KMS-11 (cell line): Measurements from ENCODE around the gene TRAF7.
"Not testable (repeated sequence)": the region's sequence is repeated elsewhere in the genome, so short reads cannot be mapped to it uniquely, and the experiment has no call there.

Experiments
- H2AFZ ChIP-seq: fragments of 200-600 bp; sonication (generic); 2 replicates; pipeline ENCODE4 v1.6.1; 2016; ENCODE audit warnings: antibody characterized with exemption, mixed run types, low read depth
- H3K27ac ChIP-seq: fragments of 200-600 bp; sonication (generic); 2 replicates; pipeline ENCODE4 v1.6.1; 2016; ENCODE audit warnings: mild to moderate bottlenecking, mixed run types
- H3K27me3 ChIP-seq: fragments of 200-600 bp; sonication (generic); 2 replicates; pipeline ENCODE4 v1.6.1; 2017; ENCODE audit warnings: mild to moderate bottlenecking, low read depth, mixed run types, moderate library complexity; ENCODE audit not compliant: insufficient read depth
- H3K36me3 ChIP-seq: fragments of 200-600 bp; sonication (generic); 2 replicates; pipeline ENCODE4 v1.6.1; 2017; ENCODE audit warnings: mild to moderate bottlenecking, mixed run types; ENCODE audit not compliant: insufficient read depth
- H3K4me1 ChIP-seq: fragments of 200-600 bp; sonication (generic); 2 replicates; pipeline ENCODE4 v1.6.1; 2016; ENCODE audit warnings: mild to moderate bottlenecking, low read depth, mixed run types; ENCODE audit not compliant: poor library complexity, severe bottlenecking
- H3K4me2 ChIP-seq: fragments of 200-600 bp; sonication (generic); 2 replicates; pipeline ENCODE4 v1.7.0; 2016; ENCODE audit warnings: mild to moderate bottlenecking, mixed run types
- H3K4me3 ChIP-seq: fragments of 200-600 bp; sonication (generic); IDR thresholded peaks from 2 replicates; pipeline ENCODE4 v1.6.1; 2017; ENCODE audit warnings: low read depth, low read length, mixed read lengths; ENCODE audit not compliant: insufficient read depth
- H3K79me2 ChIP-seq: fragments of 200-600 bp; sonication (generic); 2 replicates; pipeline ENCODE4 v1.6.1; 2016; ENCODE audit warnings: low read depth, mixed run types; ENCODE audit not compliant: insufficient read depth
- H3K9ac ChIP-seq: fragments of 200-600 bp; sonication (generic); 2 replicates; pipeline ENCODE4 v1.6.1; 2016; ENCODE audit warnings: mild to moderate bottlenecking, mixed run types
- H4K20me1 ChIP-seq: fragments of 200-600 bp; sonication (generic); 2 replicates; pipeline ENCODE4 v1.6.1; 2016; ENCODE audit warnings: mild to moderate bottlenecking, mixed run types; ENCODE audit not compliant: insufficient read depth
- CTCF ChIP-seq: fragments of 200-600 bp; sonication (generic); conservative IDR thresholded peaks from 2 replicates; pipeline ENCODE4 v1.6.1; 2017; ENCODE audit warnings: low read depth, mild to moderate bottlenecking, antibody characterized with exemption, low read length, moderate library complexity, mixed read lengths

The TRAF7 gene

GRCh38 chr16:2155091-2155950 is at the start of gene TRAF7:
Gene TRAF7 (plus strand): TSS chr16:2155782. CDS start chr16:2163921, 8,139 bp downstream.
- H3K9ac ChIP-seq, result peak within 1 kb of the TSS; percentile 96
- H4K20me1 ChIP-seq, result peaks cover 33% of the 10 kb centered on the region
- H3K4me2 ChIP-seq, result peak within 1 kb of the TSS; percentile 100
- peak within 1 kb of the TSS; percentile 56 for H3K4me3 ChIP-seq
- peaks cover 7% of the 10 kb centered on the region; the same call in 1 of the 2 replicates for H3K36me3 ChIP-seq
- peak within 1 kb of the TSS; percentile 78 for H3K27ac ChIP-seq
- peaks cover 47% of the 10 kb centered on the region for H3K4me1 ChIP-seq
- no peak for TF ChIP-seq CTCF
- no peaks in the 10 kb centered on the region for H3K27me3 ChIP-seq
- H3K79me2 ChIP-seq, result peaks cover 68% of the 10 kb centered on the region
- no peak within 1 kb of the TSS for H2AFZ ChIP-seq

GRCh38 chr16:2106211-2106610 is 49.4 kb upstream of the TRAF7 start:
- H3K4me2 ChIP-seq, H3K4me1 ChIP-seq, H3K79me2 ChIP-seq, H3K36me3 ChIP-seq, H3K9ac ChIP-seq, H3K27me3 ChIP-seq, H3K4me3 ChIP-seq, H4K20me1 ChIP-seq, H3K27ac ChIP-seq, H2AFZ ChIP-seq: not testable (repeated sequence)

- H3K79me2 ChIP-seq, H3K4me1 ChIP-seq, H3K36me3 ChIP-seq, H2AFZ ChIP-seq, H3K27ac ChIP-seq, H3K4me2 ChIP-seq, H3K27me3 ChIP-seq, H3K9ac ChIP-seq, H4K20me1 ChIP-seq, H3K4me3 ChIP-seq: not testable (repeated sequence)
Measured at GRCh38 chr16:2107121-2107790, 48.3 kb upstream of the TRAF7 start.

GRCh38 chr16:2107791-2108125 is 47.8 kb upstream of the TRAF7 start:
- H3K4me1 ChIP-seq, H2AFZ ChIP-seq, H3K36me3 ChIP-seq, H3K4me3 ChIP-seq, H3K4me2 ChIP-seq, H3K9ac ChIP-seq, H4K20me1 ChIP-seq, H3K79me2 ChIP-seq, H3K27ac ChIP-seq, H3K27me3 ChIP-seq: not testable (repeated sequence)

GRCh38 chr16:2108446-2109270 is 46.9 kb upstream of the TRAF7 start:
- H3K4me2 ChIP-seq, H3K36me3 ChIP-seq, H2AFZ ChIP-seq, H3K9ac ChIP-seq, H3K4me3 ChIP-seq, H3K4me1 ChIP-seq, H3K27me3 ChIP-seq, H3K79me2 ChIP-seq, H3K27ac ChIP-seq, H4K20me1 ChIP-seq: not testable (repeated sequence)

- H3K27ac ChIP-seq, H3K27me3 ChIP-seq, H3K4me1 ChIP-seq, H2AFZ ChIP-seq, H3K4me3 ChIP-seq, H4K20me1 ChIP-seq, H3K36me3 ChIP-seq, H3K9ac ChIP-seq, H3K4me2 ChIP-seq, H3K79me2 ChIP-seq: not testable (repeated sequence)
Measured at GRCh38 chr16:2109271-2109580, 46.4 kb upstream of the TRAF7 start.

- H2AFZ ChIP-seq, H3K27ac ChIP-seq, H3K79me2 ChIP-seq, H3K4me3 ChIP-seq, H3K4me2 ChIP-seq, H3K9ac ChIP-seq, H3K27me3 ChIP-seq, H4K20me1 ChIP-seq, H3K4me1 ChIP-seq, H3K36me3 ChIP-seq: not testable (repeated sequence)
Measured at GRCh38 chr16:2109872-2110271, 45.7 kb upstream of the TRAF7 start.

GRCh38 chr16:2110332-2111008 is 45.1 kb upstream of the TRAF7 start:
- not testable (repeated sequence) for H2AFZ ChIP-seq, H3K4me2 ChIP-seq, H3K79me2 ChIP-seq, H4K20me1 ChIP-seq, H3K4me1 ChIP-seq, H3K27me3 ChIP-seq, H3K9ac ChIP-seq, H3K27ac ChIP-seq, H3K4me3 ChIP-seq, H3K36me3 ChIP-seq

GRCh38 chr16:2111009-2111353 is 44.6 kb upstream of the TRAF7 start:
- H3K4me1 ChIP-seq, H2AFZ ChIP-seq, H3K79me2 ChIP-seq, H3K4me2 ChIP-seq, H4K20me1 ChIP-seq, H3K27ac ChIP-seq, H3K36me3 ChIP-seq, H3K27me3 ChIP-seq, H3K4me3 ChIP-seq, H3K9ac ChIP-seq: not testable (repeated sequence)
